IgD-negative memory B cell (primary cell): ENCODE measurements around the gene TYW1. TPM values are rescaled to one million over a fixed set of nuclear protein-coding genes. Genes with fewer than 3 reads are reported as not detected.
"Not testable (repeated sequence)": the region's sequence is repeated elsewhere in the genome, so short reads cannot be mapped to it uniquely, and the experiment has no call there.

Experiments
- H3K27ac Mint-ChIP-seq, 3 donors: one replicate each; pipeline ENCODE4 v1.8.0; 2020 to 2022; ENCODE audit warnings: mild to moderate bottlenecking in 3 of 3, mixed read lengths in 3 of 3, moderate library complexity in 1 of 3
- H3K27me3 Mint-ChIP-seq: one replicate; pipeline ENCODE4 v1.8.0; 2021; ENCODE audit warnings: mixed read lengths
- H3K36me3 Mint-ChIP-seq: one replicate; pipeline ENCODE4 v1.8.0; 2020; ENCODE audit warnings: mild to moderate bottlenecking, mixed read lengths
- H3K4me1 Mint-ChIP-seq, 3 donors: one replicate each; pipeline ENCODE4 v1.8.0; 2020 to 2022; ENCODE audit warnings: mixed read lengths in 3 of 3, mild to moderate bottlenecking in 1 of 3
- H3K4me3 Mint-ChIP-seq, 4 donors: one replicate each; pipeline ENCODE4 v1.8.0; 2020 to 2022; ENCODE audit warnings: mild to moderate bottlenecking in 4 of 4, mixed read lengths in 4 of 4, moderate library complexity in 3 of 4
- H3K9me3 Mint-ChIP-seq, 3 donors: one replicate each; pipeline ENCODE4 v1.8.0; 2020 to 2021; ENCODE audit warnings: mixed read lengths in 3 of 3, mild to moderate bottlenecking in 1 of 3
- polyA plus RNA-seq: library from polyadenylated mRNA; unstranded; fragments of 300-500 nt; fragmentation: Illumina TruSeq; gene quantifications from one replicate; pipeline ENCODE4 v1.2.3, GENCODE V29; 2021

The TYW1 gene
- polyA plus RNA-seq, 1 donor from 2014 or later, result 21.2 TPM

DNA sequence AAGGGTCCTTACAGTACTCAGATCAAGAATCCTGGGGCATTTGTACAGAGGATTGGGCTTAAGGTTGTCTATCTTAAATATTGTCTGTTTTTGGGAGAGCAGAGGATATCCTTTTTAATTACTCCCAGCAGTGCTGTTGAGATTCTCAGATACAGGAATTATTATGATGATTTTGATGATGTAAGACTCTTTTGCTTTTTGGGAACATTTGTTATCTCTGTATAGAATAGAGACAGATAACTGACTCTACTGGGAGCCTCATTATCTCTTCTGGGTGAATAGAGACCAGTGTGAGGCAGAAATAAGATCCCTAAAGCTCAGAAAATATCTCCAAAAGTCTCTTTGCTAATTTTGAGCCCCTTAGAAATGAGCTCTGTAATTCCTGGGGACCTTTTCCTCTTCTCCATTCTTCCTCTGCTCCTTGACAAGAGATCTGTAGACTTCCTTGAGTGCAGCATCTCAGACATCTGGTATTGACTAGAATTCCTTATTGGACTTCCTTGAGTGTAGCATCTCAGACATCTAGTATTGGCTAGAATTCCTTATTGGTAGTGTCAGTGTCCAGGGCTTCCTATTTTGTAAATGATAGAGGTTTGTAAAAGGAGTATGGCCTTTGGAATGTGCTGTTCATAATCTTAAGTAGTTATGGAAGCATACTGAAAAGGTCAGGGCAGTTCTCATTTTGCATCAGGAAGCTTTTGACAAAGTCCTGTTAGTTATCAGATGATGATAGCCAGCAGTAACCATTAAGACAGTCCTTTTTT, 118.0 kb downstream of the TYW1 start:
- H3K4me1 Mint-ChIP-seq, H3K36me3 Mint-ChIP-seq, H3K4me3 Mint-ChIP-seq, H3K27me3 Mint-ChIP-seq, H3K9me3 Mint-ChIP-seq: not testable (repeated sequence)
- peak overlapping the region in 1 of 3 donors; percentile 36 for H3K27ac Mint-ChIP-seq

DNA sequence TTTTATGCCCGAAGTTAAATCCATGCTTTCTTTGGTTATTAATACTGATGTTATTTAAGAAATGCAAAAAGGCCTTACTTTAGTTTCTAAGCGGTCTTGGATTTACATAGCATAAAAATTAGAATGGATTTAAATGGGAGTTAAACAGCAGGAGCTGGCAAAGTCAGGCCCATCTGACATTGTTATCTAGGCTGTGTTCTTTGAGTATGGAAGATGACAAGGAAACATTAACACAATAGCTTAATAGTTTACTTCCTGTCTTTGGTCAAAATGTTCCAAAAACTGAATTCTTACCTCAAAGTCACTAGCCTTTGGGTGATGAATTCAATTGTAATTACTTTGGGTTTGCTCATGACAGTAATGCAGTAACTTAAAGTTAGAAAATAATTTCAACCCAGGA, 123.9 kb downstream of the TYW1 start:
- H3K4me1 Mint-ChIP-seq, H3K36me3 Mint-ChIP-seq, H3K4me3 Mint-ChIP-seq, H3K27ac Mint-ChIP-seq, H3K27me3 Mint-ChIP-seq, H3K9me3 Mint-ChIP-seq: not testable (repeated sequence)

DNA sequence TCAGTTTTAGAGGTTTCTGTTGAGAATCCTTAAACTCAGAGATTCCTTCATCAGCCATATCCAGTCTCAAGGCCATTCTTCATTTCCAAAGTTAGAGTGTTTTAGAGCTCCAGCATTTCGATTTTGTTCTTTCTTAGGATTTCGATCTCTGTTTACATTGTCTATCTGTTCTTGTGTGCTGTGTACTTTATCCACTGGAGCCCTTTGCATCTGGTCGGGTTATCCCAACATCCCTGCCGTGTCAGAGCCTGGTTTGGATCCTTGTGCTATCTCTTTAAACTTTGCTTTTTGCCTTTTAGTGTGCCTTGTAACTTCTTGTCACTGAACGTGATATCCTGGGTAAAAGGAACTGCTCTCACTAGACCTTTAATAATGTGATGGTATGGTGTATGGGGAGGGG, 131.6 kb downstream of the TYW1 start:
- not testable (repeated sequence) for H3K27me3 Mint-ChIP-seq, H3K9me3 Mint-ChIP-seq, H3K36me3 Mint-ChIP-seq
- Mint-ChIP-seq H3K27ac (peak overlapping the region; percentile 26 to 94 (median 88)), H3K4me3 (peak overlapping the region in 3 of 4 donors; percentile 66 to 90 (median 67)), H3K4me1 (peaks cover 21 to 24% (median 22%) of the 10 kb centered on the region in 3 donors)

DNA sequence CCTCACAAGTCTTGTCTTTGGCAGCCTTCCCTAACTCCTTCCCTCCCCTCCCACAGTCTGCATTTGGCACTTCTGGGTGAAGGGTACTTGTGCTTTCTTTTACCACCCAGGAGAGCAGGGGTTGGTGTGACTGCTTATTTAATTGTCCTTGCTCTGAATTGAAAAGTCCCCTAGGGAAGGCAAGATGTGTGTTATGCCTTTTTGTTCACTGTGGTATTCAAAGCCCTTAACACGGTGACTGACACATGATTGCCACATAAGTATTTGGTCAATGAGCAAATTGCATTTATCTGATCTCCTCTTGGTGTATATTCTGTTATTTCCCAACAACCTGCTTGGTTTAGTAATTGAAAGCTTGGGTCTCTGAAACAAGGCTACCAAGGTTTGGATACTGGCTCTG, 134.1 kb downstream of the TYW1 start:
- H3K27me3 Mint-ChIP-seq, H3K9me3 Mint-ChIP-seq, H3K4me3 Mint-ChIP-seq, H3K36me3 Mint-ChIP-seq: not testable (repeated sequence)
- H3K4me1 Mint-ChIP-seq, result peaks cover 21 to 24% (median 22%) of the 10 kb centered on the region in 3 donors
- H3K27ac Mint-ChIP-seq, result peak overlapping the region in 2 of 3 donors; percentile 46 to 88

DNA sequence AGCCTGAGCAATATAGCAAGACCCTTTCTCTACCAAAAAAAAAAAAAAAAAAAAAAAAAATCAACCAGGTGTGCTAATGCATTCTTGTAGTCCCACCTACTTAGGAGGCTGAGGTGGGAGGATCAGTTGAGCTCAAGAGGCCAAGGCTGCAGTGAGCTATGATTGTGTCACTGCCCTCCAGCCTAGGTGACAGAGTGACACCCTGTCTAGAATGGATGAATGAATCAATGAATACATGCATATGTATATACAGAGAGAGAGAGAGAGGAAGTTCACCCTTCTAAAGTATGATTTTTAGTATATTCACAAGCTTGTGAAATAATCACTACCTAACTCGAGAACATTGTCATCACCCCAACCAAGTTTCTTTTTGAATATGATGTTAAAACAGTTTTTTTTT, 138.3 kb downstream of the TYW1 start:
- not testable (repeated sequence) for H3K27me3 Mint-ChIP-seq, H3K9me3 Mint-ChIP-seq, H3K4me3 Mint-ChIP-seq, H3K36me3 Mint-ChIP-seq, H3K4me1 Mint-ChIP-seq, H3K27ac Mint-ChIP-seq

GRCh38 chr7:67135617-67136486, 139.2 kb downstream of the TYW1 start:
- H3K36me3 Mint-ChIP-seq, H3K4me1 Mint-ChIP-seq, H3K27me3 Mint-ChIP-seq, H3K27ac Mint-ChIP-seq, H3K9me3 Mint-ChIP-seq: not testable (repeated sequence)
- peak overlapping the region in 1 of 4 donors; percentile 37 for H3K4me3 Mint-ChIP-seq

DNA sequence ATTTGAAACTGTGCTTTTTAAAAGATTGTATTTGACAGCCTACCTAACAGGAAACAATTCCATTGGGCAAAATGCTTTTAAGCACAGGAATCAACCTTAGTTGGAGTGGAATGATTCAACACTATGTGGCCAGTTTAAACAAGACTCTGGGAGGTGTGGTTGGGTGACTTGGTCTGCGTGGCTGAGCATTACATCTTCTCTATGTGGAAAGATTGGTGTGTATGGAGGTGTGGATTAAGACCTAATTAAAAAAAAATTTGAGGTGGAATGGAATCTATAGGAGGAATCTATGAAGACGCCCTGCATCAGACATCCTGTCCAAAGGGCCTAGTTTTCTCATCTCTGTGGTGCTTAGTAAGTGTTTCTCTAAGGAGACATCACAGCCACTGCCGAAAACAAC, 140.9 kb downstream of the TYW1 start:
- H3K4me1 Mint-ChIP-seq, H3K4me3 Mint-ChIP-seq, H3K9me3 Mint-ChIP-seq, H3K27me3 Mint-ChIP-seq, H3K36me3 Mint-ChIP-seq: not testable (repeated sequence)
- peak overlapping the region in 1 of 3 donors; percentile 47 for H3K27ac Mint-ChIP-seq

DNA sequence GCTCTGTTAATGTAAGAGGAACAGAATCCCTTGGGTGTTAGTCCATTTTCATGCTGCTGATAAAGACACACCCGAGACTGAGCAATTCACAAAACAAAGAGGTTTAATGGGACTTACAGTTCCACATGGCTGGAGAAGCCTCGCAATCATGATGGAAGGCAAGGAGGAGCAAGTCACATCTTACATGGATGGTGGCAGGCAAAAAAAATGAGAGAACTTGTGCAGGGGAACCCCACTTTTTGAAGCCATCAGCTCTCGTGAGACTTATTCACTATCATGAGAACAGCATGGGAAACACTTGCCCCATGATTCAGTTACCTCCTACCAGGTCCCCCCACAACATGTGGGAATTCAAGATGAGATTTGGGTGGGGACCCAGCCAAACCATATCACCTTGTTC, 143.2 kb downstream of the TYW1 start:
- not testable (repeated sequence) for H3K4me1 Mint-ChIP-seq, H3K27ac Mint-ChIP-seq, H3K27me3 Mint-ChIP-seq

GRCh38 chr7:67141001-67141400, 144.4 kb downstream of the TYW1 start:
- not testable (repeated sequence) for H3K4me1 Mint-ChIP-seq, H3K9me3 Mint-ChIP-seq, H3K4me3 Mint-ChIP-seq, H3K27me3 Mint-ChIP-seq
- H3K36me3 Mint-ChIP-seq, result peaks cover 12% of the 10 kb centered on the region
- peak overlapping the region in 1 of 3 donors; percentile 23 for H3K27ac Mint-ChIP-seq

More for the DNA sequence above, 143.2 kb downstream of the TYW1 start:
- not testable (repeated sequence) for H3K9me3 Mint-ChIP-seq, H3K4me3 Mint-ChIP-seq
- H3K36me3 Mint-ChIP-seq, result peaks cover 13% of the 10 kb centered on the region

DNA sequence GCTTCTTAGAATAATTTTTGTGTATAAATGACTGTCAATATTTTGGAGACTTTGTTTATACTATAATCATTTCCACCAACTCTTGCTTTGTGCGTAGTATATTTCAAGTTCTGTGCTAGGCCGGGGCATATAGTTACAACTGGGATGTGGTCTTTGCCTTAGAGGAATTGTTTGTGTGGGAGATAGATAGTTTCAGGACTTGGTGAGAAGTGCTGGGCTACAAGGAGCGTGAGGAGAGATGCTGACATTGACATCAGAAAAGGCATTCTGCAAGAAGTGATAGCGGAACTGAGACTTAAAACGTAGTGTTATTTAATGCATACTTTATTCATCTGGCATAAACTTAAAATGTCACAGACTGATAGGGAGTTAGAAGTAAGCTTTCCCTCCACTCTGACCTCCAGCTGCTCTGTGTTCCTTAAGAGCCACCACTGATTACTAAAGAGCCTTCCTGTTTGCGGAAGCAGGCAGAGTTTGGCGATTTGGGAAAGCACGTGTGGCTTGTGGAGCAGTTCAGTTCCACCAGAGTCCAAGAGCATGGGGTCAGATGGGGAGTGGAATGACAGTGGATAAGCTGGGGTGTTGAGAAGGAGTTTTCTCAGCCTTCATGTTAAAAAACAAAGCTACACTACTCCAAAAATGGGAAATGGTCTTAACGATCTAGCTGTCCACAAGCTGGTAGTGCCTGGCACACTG, 146.6 kb downstream of the TYW1 start:
- H3K4me3 Mint-ChIP-seq, result peak overlapping the region in 1 of 4 donors; percentile 37
- H3K27ac Mint-ChIP-seq, H3K4me1 Mint-ChIP-seq, H3K36me3 Mint-ChIP-seq, H3K27me3 Mint-ChIP-seq, H3K9me3 Mint-ChIP-seq: not testable (repeated sequence)

- H3K4me3 Mint-ChIP-seq, H3K27me3 Mint-ChIP-seq: not testable (repeated sequence)
Observed at GRCh38 chr7:67145581-67146193, 149.1 kb downstream of the TYW1 start.

GRCh38 chr7:67149131-67149530, 152.5 kb downstream of the TYW1 start:
- not testable (repeated sequence) for H3K27me3 Mint-ChIP-seq, H3K9me3 Mint-ChIP-seq, H3K36me3 Mint-ChIP-seq, H3K4me1 Mint-ChIP-seq, H3K4me3 Mint-ChIP-seq, H3K27ac Mint-ChIP-seq

More at GRCh38 chr7:67145581-67146193, 149.1 kb downstream of the TYW1 start:
- H3K27ac Mint-ChIP-seq, H3K36me3 Mint-ChIP-seq, H3K9me3 Mint-ChIP-seq, H3K4me1 Mint-ChIP-seq: not testable (repeated sequence)

DNA sequence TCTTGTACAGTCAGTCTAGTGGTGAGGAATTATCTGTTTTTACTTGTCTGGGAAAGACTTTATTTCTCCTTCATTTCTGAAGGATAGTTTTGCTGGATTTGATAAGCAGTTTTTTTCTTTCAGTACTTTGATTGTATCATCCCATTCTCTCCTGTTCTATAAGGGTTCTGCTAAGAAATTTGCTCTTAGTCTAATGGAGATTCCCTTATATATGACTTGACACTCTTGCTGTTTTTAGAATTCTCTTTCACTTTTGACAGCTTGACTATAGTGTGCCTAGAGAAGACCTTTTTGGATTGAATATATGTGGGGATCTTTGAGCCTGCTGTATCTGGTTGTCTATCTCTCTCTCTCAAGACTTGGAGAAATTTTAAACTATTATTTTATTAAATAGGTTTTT, 157.7 kb downstream of the TYW1 start:
- not testable (repeated sequence) for H3K27me3 Mint-ChIP-seq, H3K4me1 Mint-ChIP-seq, H3K9me3 Mint-ChIP-seq, H3K4me3 Mint-ChIP-seq
- H3K27ac Mint-ChIP-seq, result peak overlapping the region in 1 of 3 donors; percentile 39
- H3K36me3 Mint-ChIP-seq, result peaks cover 19% of the 10 kb centered on the region

GRCh38 chr7:67156064-67156463, 159.4 kb downstream of the TYW1 start:
- H3K4me1 Mint-ChIP-seq, H3K4me3 Mint-ChIP-seq, H3K9me3 Mint-ChIP-seq, H3K27ac Mint-ChIP-seq, H3K27me3 Mint-ChIP-seq: not testable (repeated sequence)
- H3K36me3 Mint-ChIP-seq, result peaks cover 18% of the 10 kb centered on the region

GRCh38 chr7:67163285-67163684, 166.7 kb downstream of the TYW1 start:
- H3K36me3 Mint-ChIP-seq, H3K4me3 Mint-ChIP-seq, H3K27me3 Mint-ChIP-seq, H3K9me3 Mint-ChIP-seq: not testable (repeated sequence)
- Mint-ChIP-seq H3K4me1 (peaks cover 8 to 16% (median 11%) of the 10 kb centered on the region in 3 donors), H3K27ac (peak overlapping the region in 1 of 3 donors; percentile 28)
